ENCODE measurements around the gene RHO.

DNA sequence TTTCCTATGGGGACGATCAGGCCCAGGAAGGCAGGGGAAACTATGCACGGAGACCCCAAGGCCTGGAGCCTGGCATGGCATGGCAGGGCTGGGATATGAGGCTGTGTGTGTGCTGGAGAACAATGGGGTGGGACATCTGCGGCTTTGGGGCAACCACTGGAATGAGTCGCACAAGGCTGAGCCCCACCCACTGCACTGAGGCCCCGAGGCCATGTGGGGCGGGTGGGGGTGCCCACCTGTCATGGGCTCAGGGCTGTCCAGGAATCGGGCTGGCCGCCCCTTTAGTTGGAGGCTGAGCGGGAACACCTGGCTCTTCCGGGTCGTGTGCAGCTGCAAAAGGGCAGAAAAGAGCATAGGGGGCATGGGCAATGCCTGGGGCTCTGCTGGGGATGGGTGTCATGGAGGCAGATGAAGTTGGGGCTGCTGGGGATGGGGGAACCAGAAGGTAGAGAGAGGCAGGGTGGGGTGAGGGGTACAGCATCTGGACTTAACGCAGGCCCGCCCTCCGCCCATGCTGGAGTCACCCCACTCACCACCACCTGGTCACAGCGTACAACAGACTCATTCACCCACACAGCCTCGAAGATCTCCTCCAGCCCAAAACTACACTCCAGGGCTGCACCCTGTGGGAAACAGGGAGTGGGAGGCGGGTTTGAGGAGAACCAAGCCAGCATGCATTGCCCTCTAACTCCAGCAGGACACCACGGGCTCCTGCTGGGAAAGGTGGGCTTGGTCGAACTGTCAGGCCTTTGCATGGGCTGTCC lies 47.0 kb downstream of the RHO start:
- TF ChIP-seq, protein P1, sequence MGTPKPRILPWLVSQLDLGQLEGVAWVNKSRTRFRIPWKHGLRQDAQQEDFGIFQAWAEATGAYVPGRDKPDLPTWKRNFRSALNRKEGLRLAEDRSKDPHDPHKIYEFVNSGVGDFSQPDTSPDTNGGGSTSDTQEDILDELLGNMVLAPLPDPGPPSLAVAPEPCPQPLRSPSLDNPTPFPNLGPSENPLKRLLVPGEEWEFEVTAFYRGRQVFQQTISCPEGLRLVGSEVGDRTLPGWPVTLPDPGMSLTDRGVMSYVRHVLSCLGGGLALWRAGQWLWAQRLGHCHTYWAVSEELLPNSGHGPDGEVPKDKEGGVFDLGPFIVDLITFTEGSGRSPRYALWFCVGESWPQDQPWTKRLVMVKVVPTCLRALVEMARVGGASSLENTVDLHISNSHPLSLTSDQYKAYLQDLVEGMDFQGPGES (IDR thresholded peaks at IDR 0.05; ENCODE audit: low read depth, low read length): no peak
- TF ChIP-seq, protein P2, sequence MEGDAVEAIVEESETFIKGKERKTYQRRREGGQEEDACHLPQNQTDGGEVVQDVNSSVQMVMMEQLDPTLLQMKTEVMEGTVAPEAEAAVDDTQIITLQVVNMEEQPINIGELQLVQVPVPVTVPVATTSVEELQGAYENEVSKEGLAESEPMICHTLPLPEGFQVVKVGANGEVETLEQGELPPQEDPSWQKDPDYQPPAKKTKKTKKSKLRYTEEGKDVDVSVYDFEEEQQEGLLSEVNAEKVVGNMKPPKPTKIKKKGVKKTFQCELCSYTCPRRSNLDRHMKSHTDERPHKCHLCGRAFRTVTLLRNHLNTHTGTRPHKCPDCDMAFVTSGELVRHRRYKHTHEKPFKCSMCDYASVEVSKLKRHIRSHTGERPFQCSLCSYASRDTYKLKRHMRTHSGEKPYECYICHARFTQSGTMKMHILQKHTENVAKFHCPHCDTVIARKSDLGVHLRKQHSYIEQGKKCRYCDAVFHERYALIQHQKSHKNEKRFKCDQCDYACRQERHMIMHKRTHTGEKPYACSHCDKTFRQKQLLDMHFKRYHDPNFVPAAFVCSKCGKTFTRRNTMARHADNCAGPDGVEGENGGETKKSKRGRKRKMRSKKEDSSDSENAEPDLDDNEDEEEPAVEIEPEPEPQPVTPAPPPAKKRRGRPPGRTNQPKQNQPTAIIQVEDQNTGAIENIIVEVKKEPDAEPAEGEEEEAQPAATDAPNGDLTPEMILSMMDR (IDR thresholded peaks at IDR 0.05): no peak
- TF ChIP-seq SMC3 (IDR thresholded peaks at IDR 0.05; ENCODE audit: low read depth, low read length) (no peak), RAD21 (IDR thresholded peaks at IDR 0.05; ENCODE audit: low read length) (no peak), RFX5 (IDR thresholded peaks at IDR 0.05; ENCODE audit: low read length) (no peak), POLR2AphosphoS5 (IDR thresholded peaks at IDR 0.05; ENCODE audit: low read depth, low read length) (no peak), CHD2 (IDR thresholded peaks at IDR 0.05; ENCODE audit: low read length, partially characterized antibody) (no peak)
